Tibial artery (tissue), 4 donors: ENCODE measurements around the gene UGT2B7.

Experiments
- DNase-seq, 2 donors: peaks; one replicate each; pipeline ENCODE4 v3.0.0-alpha.2; 2019
- H3K27ac ChIP-seq, 2 donors: fragments of 200-600 bp; sonication (generic) in 1 of 2; 1 replicate in 1 of 2; 2 replicates in 1 of 2; pipeline ENCODE4 v1.5.1; 2018 to 2019; ENCODE audit warnings: mild to moderate bottlenecking in 1 of 2
- H3K27me3 ChIP-seq, 2 donors: fragments of 200-600 bp; sonication (generic) in 1 of 2; one replicate each; pipeline versions ENCODE4 v1.5.1 to v1.6.0; 2016 to 2019
- H3K36me3 ChIP-seq, 3 donors: fragments of 200-600 bp; sonication (generic) in 2 of 3; one replicate each; pipeline ENCODE4 v1.5.1; 2016 to 2019; ENCODE audit warnings: mild to moderate bottlenecking in 2 of 3
- H3K4me1 ChIP-seq, 4 donors: fragments of 200-600 bp; sonication (generic) in 2 of 4; 1 replicate in 3 of 4; 2 replicates in 1 of 4; pipeline ENCODE4 v1.5.1; 2016 to 2019
- H3K4me3 ChIP-seq, 2 donors: fragments of 200-600 bp; sonication (generic) in 1 of 2; 1 replicate in 1 of 2; 2 replicates in 1 of 2; pipeline ENCODE4 v1.5.1; 2018 to 2019; ENCODE audit warnings: mild to moderate bottlenecking in 2 of 2
- H3K9me3 ChIP-seq, 3 donors: fragments of 200-600 bp; sonication (generic) in 1 of 3; one replicate each; pipeline ENCODE4 v1.5.1; 2016 to 2019
- intact Hi-C: fragments of 100-400 bp; cut with DNase I; formaldehyde crosslinking; loops from one replicate; pipeline ENCODE4 v1.15.0; 2023; ENCODE audit warnings: low total_unique reads
- TF ChIP-seq, protein P1 (sequence below), 2 experiments: fragments of 200-600 bp in 1 of 2; fragments of 450-650 bp in 1 of 2; IDR thresholded peaks; one replicate each; pipeline ENCODE4 v1.5.1; 2017 to 2019; ENCODE audit warnings: antibody characterized with exemption in 2 of 2, mild to moderate bottlenecking in 1 of 2, moderate library complexity in 1 of 2

Gene UGT2B7

DNA sequence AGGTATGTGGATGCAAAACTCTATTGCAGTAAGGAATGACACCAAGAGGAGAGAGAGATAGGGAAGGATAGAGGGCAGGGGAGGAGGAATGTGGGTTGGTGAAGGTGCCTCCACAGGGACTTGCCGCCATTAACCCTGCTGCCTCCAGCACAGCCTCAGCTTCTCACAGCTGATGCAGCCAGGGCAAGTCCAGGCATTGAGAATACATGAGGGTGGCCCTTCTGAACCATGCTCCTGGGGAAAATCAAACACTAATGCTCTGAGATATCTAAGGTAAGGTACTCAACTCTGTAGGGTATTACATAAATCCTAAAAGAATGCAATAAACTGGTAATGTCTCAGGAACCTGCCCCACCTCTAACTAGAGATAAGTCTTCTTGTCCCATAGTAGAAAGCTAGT, 28.7 kb downstream of the UGT2B7 start:
- H3K4me3 ChIP-seq = no peak overlapping the region
- H3K9me3 ChIP-seq = no peaks in the 10 kb centered on the region
- TF ChIP-seq, protein P1, sequence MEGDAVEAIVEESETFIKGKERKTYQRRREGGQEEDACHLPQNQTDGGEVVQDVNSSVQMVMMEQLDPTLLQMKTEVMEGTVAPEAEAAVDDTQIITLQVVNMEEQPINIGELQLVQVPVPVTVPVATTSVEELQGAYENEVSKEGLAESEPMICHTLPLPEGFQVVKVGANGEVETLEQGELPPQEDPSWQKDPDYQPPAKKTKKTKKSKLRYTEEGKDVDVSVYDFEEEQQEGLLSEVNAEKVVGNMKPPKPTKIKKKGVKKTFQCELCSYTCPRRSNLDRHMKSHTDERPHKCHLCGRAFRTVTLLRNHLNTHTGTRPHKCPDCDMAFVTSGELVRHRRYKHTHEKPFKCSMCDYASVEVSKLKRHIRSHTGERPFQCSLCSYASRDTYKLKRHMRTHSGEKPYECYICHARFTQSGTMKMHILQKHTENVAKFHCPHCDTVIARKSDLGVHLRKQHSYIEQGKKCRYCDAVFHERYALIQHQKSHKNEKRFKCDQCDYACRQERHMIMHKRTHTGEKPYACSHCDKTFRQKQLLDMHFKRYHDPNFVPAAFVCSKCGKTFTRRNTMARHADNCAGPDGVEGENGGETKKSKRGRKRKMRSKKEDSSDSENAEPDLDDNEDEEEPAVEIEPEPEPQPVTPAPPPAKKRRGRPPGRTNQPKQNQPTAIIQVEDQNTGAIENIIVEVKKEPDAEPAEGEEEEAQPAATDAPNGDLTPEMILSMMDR (IDR thresholded peaks at IDR 0.05) = no peak
- no peaks in the 10 kb centered on the region for H3K36me3 ChIP-seq
- H3K27me3 ChIP-seq = no peaks in the 10 kb centered on the region
- no peaks in the 10 kb centered on the region for H3K4me1 ChIP-seq
- H3K27ac ChIP-seq = no peak overlapping the region
- intact Hi-C loops = no loop called here
- DNase-seq = no peak

DNA sequence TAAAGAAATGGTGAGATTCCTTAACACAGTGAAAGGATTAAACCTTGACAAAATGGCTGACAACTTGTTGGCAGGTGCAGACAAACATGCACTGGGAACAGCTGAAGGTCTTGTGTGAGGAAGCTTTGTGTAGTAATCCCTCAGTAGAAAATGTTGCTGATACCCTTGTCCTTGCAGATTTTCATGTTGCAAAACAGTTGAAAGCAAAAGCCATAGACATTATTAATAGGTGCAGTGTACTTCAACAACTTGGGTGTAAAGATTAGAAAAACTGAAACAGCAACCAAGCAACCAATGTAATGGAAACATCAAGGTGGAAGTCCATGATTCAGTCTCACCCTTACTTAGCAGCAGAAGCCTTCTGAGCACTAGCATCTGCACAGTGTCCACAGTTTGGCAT, 29.8 kb downstream of the UGT2B7 start:
- H3K4me1 ChIP-seq = no peaks in the 10 kb centered on the region
- H3K27me3 ChIP-seq = no peaks in the 10 kb centered on the region
- TF ChIP-seq, protein P1 (IDR thresholded peaks at IDR 0.05) = no peak
- no peak for DNase-seq
- no peak overlapping the region for H3K4me3 ChIP-seq
- no peak overlapping the region for H3K27ac ChIP-seq
- no peaks in the 10 kb centered on the region for H3K9me3 ChIP-seq
- intact Hi-C loops = no loop called here
- no peaks in the 10 kb centered on the region for H3K36me3 ChIP-seq

DNA sequence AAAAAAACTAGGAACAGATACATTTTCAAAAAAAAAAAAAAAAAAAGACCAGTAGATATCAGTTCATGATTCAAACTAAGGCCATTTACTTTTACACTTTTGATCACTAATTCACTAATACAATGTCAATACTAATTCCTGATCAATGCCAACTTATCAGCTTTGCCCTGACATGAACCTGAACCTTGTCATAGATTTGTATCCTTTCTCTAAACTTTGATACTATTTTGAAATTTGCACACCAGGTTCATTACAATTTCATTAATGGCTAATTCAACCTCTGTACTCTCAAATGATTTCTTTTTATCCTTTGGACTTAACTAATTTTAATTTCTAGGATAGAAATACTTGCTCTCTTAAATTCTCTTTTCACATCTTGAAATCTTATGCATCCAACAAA, 37.7 kb downstream of the UGT2B7 start:
- Histone ChIP-seq H3K4me1 (no peaks in the 10 kb centered on the region), H3K4me3 (no peak overlapping the region), H3K9me3 (no peaks in the 10 kb centered on the region), H3K36me3 (no peaks in the 10 kb centered on the region), H3K27ac (no peak overlapping the region), H3K27me3 (no peaks in the 10 kb centered on the region)
- intact Hi-C loops = no loop called here
- no peak for DNase-seq
- TF ChIP-seq, protein P1 (IDR thresholded peaks at IDR 0.05) = no peak

GRCh38 chr4:69134471-69134870, 38.2 kb downstream of the UGT2B7 start:
- TF ChIP-seq, protein P1 (IDR thresholded peaks at IDR 0.05) = no peak
- H3K27ac ChIP-seq = no peak overlapping the region
- H3K4me3 ChIP-seq = no peak overlapping the region
- intact Hi-C loops = no loop called here
- H3K36me3 ChIP-seq = no peaks in the 10 kb centered on the region
- H3K9me3 ChIP-seq = no peaks in the 10 kb centered on the region
- H3K27me3 ChIP-seq = no peaks in the 10 kb centered on the region
- H3K4me1 ChIP-seq = no peaks in the 10 kb centered on the region
- DNase-seq = no peak

GRCh38 chr4:69141320-69141719, 45.0 kb downstream of the UGT2B7 start:
- no peaks in the 10 kb centered on the region for H3K27me3 ChIP-seq
- no peak overlapping the region for H3K27ac ChIP-seq
- H3K4me3 ChIP-seq = no peak overlapping the region
- TF ChIP-seq, protein P1 (IDR thresholded peaks at IDR 0.05) = no peak
- H3K36me3 ChIP-seq = no peaks in the 10 kb centered on the region
- no peaks in the 10 kb centered on the region for H3K4me1 ChIP-seq
- no peaks in the 10 kb centered on the region for H3K9me3 ChIP-seq
- DNase-seq = no peak
- intact Hi-C loops = no loop called here

- DNase-seq = no peak
- Histone ChIP-seq H3K27me3 (no peaks in the 10 kb centered on the region), H3K4me3 (no peak overlapping the region), H3K36me3 (no peaks in the 10 kb centered on the region), H3K4me1 (no peaks in the 10 kb centered on the region), H3K9me3 (no peaks in the 10 kb centered on the region), H3K27ac (no peak overlapping the region)
- TF ChIP-seq, protein P1 (IDR thresholded peaks at IDR 0.05) = no peak
- intact Hi-C loops = no loop called here
Measured at GRCh38 chr4:69147334-69147733, 51.1 kb downstream of the UGT2B7 start.
